Measurements from ENCODE around the gene ZNF654.

DNA sequence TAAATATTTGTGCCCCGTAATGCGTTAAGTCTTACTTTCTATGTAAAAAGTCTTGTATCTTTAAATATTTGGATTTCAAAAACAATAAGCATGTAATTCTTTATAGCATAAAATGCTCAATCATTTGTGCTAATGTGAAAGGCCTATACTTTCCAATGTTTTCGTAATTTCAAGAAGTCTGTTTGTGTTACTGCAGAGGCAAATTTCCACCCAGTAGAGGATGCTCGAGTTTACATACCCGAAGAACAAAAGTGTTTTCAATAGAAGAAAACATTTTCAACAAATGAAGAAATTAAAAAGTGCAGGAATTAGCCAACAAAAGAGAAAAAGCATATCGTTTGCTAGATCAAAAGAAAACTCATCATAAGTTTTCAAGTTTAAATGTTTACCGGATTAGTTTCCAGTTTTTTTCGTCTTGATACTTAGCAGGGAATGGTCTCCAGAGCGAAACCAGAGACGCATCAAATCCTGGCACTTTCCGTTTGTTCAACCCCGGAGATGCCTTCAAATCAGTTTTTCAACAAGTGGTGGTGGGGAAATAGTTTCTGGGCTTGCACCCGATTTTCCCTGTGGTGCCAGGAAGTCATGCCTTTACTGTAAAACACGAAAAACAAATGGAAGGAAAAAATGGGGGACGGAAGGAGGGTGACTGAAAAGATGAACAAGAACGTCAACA is 1.3 kb upstream of the ZNF654 start:
- TF ChIP-seq, protein P1, sequence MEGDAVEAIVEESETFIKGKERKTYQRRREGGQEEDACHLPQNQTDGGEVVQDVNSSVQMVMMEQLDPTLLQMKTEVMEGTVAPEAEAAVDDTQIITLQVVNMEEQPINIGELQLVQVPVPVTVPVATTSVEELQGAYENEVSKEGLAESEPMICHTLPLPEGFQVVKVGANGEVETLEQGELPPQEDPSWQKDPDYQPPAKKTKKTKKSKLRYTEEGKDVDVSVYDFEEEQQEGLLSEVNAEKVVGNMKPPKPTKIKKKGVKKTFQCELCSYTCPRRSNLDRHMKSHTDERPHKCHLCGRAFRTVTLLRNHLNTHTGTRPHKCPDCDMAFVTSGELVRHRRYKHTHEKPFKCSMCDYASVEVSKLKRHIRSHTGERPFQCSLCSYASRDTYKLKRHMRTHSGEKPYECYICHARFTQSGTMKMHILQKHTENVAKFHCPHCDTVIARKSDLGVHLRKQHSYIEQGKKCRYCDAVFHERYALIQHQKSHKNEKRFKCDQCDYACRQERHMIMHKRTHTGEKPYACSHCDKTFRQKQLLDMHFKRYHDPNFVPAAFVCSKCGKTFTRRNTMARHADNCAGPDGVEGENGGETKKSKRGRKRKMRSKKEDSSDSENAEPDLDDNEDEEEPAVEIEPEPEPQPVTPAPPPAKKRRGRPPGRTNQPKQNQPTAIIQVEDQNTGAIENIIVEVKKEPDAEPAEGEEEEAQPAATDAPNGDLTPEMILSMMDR (IDR thresholded peaks at IDR 0.05; ENCODE audit: insufficient read depth, low read length), result no peak
- no peak for TF ChIP-seq GABPA (IDR thresholded peaks at IDR 0.05; ENCODE audit: low read depth)
- TF ChIP-seq POLR2AphosphoS5 (IDR thresholded peaks at IDR 0.05; ENCODE audit: low read depth), result no peak
- no peak for TF ChIP-seq SPI1 (IDR thresholded peaks at IDR 0.05; ENCODE audit: borderline replicate concordance, low read depth)
- TF ChIP-seq REST (IDR thresholded peaks at IDR 0.05; ENCODE audit: insufficient replicate concordance, low read depth), result no peak
